Neural progenitor cell (in vitro differentiated cells): ENCODE measurements around the gene THSD4.

Experiments used
- CTCF ChIP-seq: fragments of 200-600 bp; sonication (generic); IDR thresholded peaks from 2 replicates; pipeline ENCODE4 v1.5.1; 2017; ENCODE audit warnings: antibody characterized with exemption, mild to moderate bottlenecking
- EZH2 ChIP-seq: fragments of 200-600 bp; sonication (generic); IDR thresholded peaks from 2 replicates; pipeline ENCODE4 v1.6.1; 2017; ENCODE audit warnings: antibody characterized with exemption, mild to moderate bottlenecking, moderate library complexity

- TF ChIP-seq CTCF (no peak), EZH2 (no peak)
These were observed 35.8 kb downstream of the THSD4 start for GRCh38 chr15:71151081-71151480.
